ENCODE measurements around the gene RAB9A. TPM values are rescaled to one million over a fixed set of nuclear protein-coding genes. Genes with fewer than 3 reads are reported as not detected.

The RAB9A gene
- total RNA-seq, 1 experiment from 2014 or later: 26.7 TPM

DNA sequence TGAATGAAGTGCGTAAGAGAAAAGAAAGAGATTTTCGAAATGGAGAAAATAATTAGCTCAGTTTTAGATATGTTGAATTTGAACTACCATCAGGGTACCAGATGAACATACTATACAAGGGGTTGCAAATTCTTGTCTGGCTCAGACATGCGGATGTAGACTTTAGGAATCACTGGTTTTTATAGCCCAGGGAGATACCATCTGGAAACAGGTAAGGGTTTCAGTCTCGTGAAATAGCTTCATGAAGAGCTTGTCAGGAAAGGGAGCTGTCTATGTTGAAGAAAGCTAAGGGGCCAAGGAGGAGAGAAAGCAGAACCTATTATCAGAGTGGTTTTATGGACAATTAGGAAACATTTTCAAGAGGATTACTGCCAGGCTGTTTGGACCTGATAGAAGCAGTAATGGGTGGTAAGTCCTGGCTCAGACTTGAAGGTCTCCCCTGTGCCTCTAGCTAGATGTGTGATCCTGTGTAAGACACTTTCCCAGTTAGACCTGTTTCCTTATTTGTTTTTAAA, 6.7 kb downstream of the RAB9A start:
- no peak overlapping the region for H2AFZ ChIP-seq
- H3K9me3 ChIP-seq (ENCODE audit: insufficient read depth, low read depth): no peaks in the 10 kb centered on the region
- no peak overlapping the region for H3K4me2 ChIP-seq
- intact Hi-C loops (cut with micrococcal nuclease; ENCODE audit: unreplicated experiment): no loop called here
- no peaks in the 10 kb centered on the region for H3K27me3 ChIP-seq (ENCODE audit: insufficient read depth, low read depth)
- H3K79me2 ChIP-seq (ENCODE audit: low read depth): peaks cover 96% of the 10 kb centered on the region
- no TSS peak for BruUV-seq (replicated peaks)
- peaks cover 6% of the 10 kb centered on the region; the same call in 1 of the 2 replicates for H3K36me3 ChIP-seq (ENCODE audit: low read depth)
- POLR2A ChIA-PET (ENCODE audit: unreplicated experiment): no interaction called here
- no peak overlapping the region for H3K4me3 ChIP-seq
- H3K4me1 ChIP-seq (replicated peaks; ENCODE audit: insufficient read depth): peaks cover 59% of the 10 kb centered on the region
- DNase-seq: no peak
- no peaks in the 10 kb centered on the region for H3K9me2 ChIP-seq (ENCODE audit: insufficient read depth)
- TF ChIP-seq, protein P1, sequence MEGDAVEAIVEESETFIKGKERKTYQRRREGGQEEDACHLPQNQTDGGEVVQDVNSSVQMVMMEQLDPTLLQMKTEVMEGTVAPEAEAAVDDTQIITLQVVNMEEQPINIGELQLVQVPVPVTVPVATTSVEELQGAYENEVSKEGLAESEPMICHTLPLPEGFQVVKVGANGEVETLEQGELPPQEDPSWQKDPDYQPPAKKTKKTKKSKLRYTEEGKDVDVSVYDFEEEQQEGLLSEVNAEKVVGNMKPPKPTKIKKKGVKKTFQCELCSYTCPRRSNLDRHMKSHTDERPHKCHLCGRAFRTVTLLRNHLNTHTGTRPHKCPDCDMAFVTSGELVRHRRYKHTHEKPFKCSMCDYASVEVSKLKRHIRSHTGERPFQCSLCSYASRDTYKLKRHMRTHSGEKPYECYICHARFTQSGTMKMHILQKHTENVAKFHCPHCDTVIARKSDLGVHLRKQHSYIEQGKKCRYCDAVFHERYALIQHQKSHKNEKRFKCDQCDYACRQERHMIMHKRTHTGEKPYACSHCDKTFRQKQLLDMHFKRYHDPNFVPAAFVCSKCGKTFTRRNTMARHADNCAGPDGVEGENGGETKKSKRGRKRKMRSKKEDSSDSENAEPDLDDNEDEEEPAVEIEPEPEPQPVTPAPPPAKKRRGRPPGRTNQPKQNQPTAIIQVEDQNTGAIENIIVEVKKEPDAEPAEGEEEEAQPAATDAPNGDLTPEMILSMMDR (conservative IDR thresholded peaks at IDR 0.05): no peak
- TF ChIP-seq EZH2 (IDR thresholded peaks at IDR 0.05; ENCODE audit: low read depth): no peak
- H3F3A ChIP-seq (ENCODE audit: insufficient read depth, low read depth): peaks cover 30% of the 10 kb centered on the region; the same call in 1 of the 2 replicates
- CTCF ChIA-PET: no interaction called here
- H4K20me1 ChIP-seq (ENCODE audit: insufficient read depth): peaks cover 7% of the 10 kb centered on the region; the same call in 1 of the 2 replicates
- H3K27ac ChIP-seq: no peak overlapping the region

DNA sequence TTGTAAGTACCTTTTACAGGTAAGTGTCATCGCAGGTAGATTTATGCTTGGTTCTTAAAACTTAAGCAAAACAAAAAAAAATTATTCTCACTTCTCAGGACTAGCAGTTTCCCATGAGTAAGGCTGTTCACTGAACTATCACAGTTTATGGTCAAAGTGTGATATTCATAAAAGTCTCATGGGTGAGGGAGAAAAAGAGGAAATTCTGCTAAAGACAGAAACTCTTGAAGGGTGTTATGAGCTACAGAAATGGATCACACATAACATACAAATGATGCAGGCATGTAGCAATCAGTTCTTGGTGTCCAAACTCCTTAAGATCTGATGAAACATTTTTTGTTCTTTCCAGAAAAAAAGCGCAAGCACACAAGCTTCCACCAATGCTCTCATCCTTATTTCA, 8.5 kb downstream of the RAB9A start:
- H3K4me2 ChIP-seq: no peak overlapping the region
- peaks cover 7% of the 10 kb centered on the region; the same call in 1 of the 2 replicates for H4K20me1 ChIP-seq (ENCODE audit: insufficient read depth)
- H3K4me1 ChIP-seq (replicated peaks; ENCODE audit: insufficient read depth): peaks cover 43% of the 10 kb centered on the region
- no peaks in the 10 kb centered on the region for H3K9me2 ChIP-seq (ENCODE audit: insufficient read depth)
- H3K79me2 ChIP-seq (ENCODE audit: low read depth): peaks cover 95% of the 10 kb centered on the region
- no peak overlapping the region for H3K27ac ChIP-seq
- intact Hi-C loops (cut with micrococcal nuclease; ENCODE audit: unreplicated experiment): no loop called here
- POLR2A ChIA-PET (ENCODE audit: unreplicated experiment): no interaction called here
- BruUV-seq (replicated peaks): no TSS peak
- no peak for TF ChIP-seq EZH2 (IDR thresholded peaks at IDR 0.05; ENCODE audit: low read depth)
- TF ChIP-seq, protein P1 (conservative IDR thresholded peaks at IDR 0.05): no peak
- no peak overlapping the region for H3K4me3 ChIP-seq
- no peaks in the 10 kb centered on the region for H3K9me3 ChIP-seq (ENCODE audit: insufficient read depth, low read depth)
- H2AFZ ChIP-seq: no peak overlapping the region
- peaks cover 6% of the 10 kb centered on the region; the same call in 1 of the 2 replicates for H3K36me3 ChIP-seq (ENCODE audit: low read depth)
- no peaks in the 10 kb centered on the region for H3K27me3 ChIP-seq (ENCODE audit: insufficient read depth, low read depth)
- no peak for DNase-seq
- H3F3A ChIP-seq (ENCODE audit: insufficient read depth, low read depth): peaks cover 18% of the 10 kb centered on the region; the same call in 1 of the 2 replicates
- CTCF ChIA-PET: no interaction called here

GRCh38 chrX:13697976-13698375, 9.0 kb downstream of the RAB9A start:
- ChIA-PET CTCF (no interaction called here), POLR2A (ENCODE audit: unreplicated experiment) (no interaction called here)
- Histone ChIP-seq H2AFZ (no peak overlapping the region), H3K27me3 (ENCODE audit: insufficient read depth, low read depth) (no peaks in the 10 kb centered on the region), H3K27ac (peak overlapping the region; percentile 19; the same call in 1 of the 2 replicates), H3K36me3 (ENCODE audit: low read depth) (peaks cover 6% of the 10 kb centered on the region; the same call in 1 of the 2 replicates), H3K9me2 (ENCODE audit: insufficient read depth) (no peaks in the 10 kb centered on the region), H3K79me2 (ENCODE audit: low read depth) (peaks cover 95% of the 10 kb centered on the region), H3K4me3 (no peak overlapping the region), H4K20me1 (ENCODE audit: insufficient read depth) (peaks cover 7% of the 10 kb centered on the region; the same call in 1 of the 2 replicates), H3K4me1 (replicated peaks; ENCODE audit: insufficient read depth) (peaks cover 38% of the 10 kb centered on the region), H3K9me3 (ENCODE audit: insufficient read depth, low read depth) (no peaks in the 10 kb centered on the region), H3F3A (ENCODE audit: insufficient read depth, low read depth) (peaks cover 13% of the 10 kb centered on the region; the same call in 1 of the 2 replicates), H3K4me2 (peak overlapping the region; percentile 21; the same call in 1 of the 2 replicates)
- intact Hi-C loops (cut with micrococcal nuclease; ENCODE audit: unreplicated experiment): no loop called here
- DNase-seq: no peak
- TF ChIP-seq EZH2 (IDR thresholded peaks at IDR 0.05; ENCODE audit: low read depth): no peak
- TF ChIP-seq, protein P1 (conservative IDR thresholded peaks at IDR 0.05): no peak
- no TSS peak for BruUV-seq (replicated peaks)

All from PC-9 (cell line).